HEK293T (cell line): ENCODE measurements around the gene FBXW8.

Source experiments
- CTCF ChIA-PET: fragments of 350-600 bp; formaldehyde crosslinking; extraction: SDS; loops from one replicate; lab custom pipeline; 2021; ENCODE audit warnings: antibody characterized with exemption, inconsistent platforms; lab: Yijun Ruan, JAX
- POLR2A ChIA-PET: fragments of 350-600 bp; formaldehyde crosslinking; extraction: SDS; loops from one replicate; lab custom pipeline; 2020; ENCODE audit warnings: antibody characterized with exemption, inconsistent platforms; lab: Yijun Ruan, JAX
- DNase-seq: peaks from one replicate; pipeline ENCODE4 v3.0.0; 2012; ENCODE audit warnings: mixed read lengths; ENCODE audit errors: extremely low spot score
- ARNT ChIP-seq: fragments of 450-650 bp; IDR thresholded peaks from 2 replicates; pipeline ENCODE4 v1.6.1; 2017; ENCODE audit warnings: mild to moderate bottlenecking
- BHLHE40 ChIP-seq: fragments of 450-650 bp; IDR thresholded peaks from 2 replicates; pipeline ENCODE4 v1.6.1; 2016; ENCODE audit warnings: mild to moderate bottlenecking, moderate library complexity, borderline replicate concordance
- CTBP1 ChIP-seq: fragments of 450-650 bp; IDR thresholded peaks from 2 replicates; pipeline ENCODE4 v1.6.1; 2016; ENCODE audit warnings: borderline replicate concordance
- ELF4 ChIP-seq: fragments of 450-650 bp; IDR thresholded peaks from 2 replicates; pipeline ENCODE4 v1.6.1; 2017; ENCODE audit warnings: antibody characterized with exemption
- FOXA1 ChIP-seq: fragments of 450-650 bp; IDR thresholded peaks from 2 replicates; pipeline ENCODE4 v1.6.1; 2016; ENCODE audit warnings: mild to moderate bottlenecking
- FOXK2 ChIP-seq: fragments of 450-650 bp; IDR thresholded peaks from 2 replicates; pipeline ENCODE4 v1.6.1; 2016; ENCODE audit warnings: mild to moderate bottlenecking
- FOXM1 ChIP-seq: fragments of 450-650 bp; IDR thresholded peaks from 2 replicates; pipeline ENCODE4 v1.6.1; 2017; ENCODE audit warnings: mild to moderate bottlenecking, borderline replicate concordance
- HDGF ChIP-seq: fragments of 450-650 bp; IDR thresholded peaks from 2 replicates; pipeline ENCODE4 v1.6.1; 2017; ENCODE audit warnings: antibody characterized with exemption, borderline replicate concordance
- L3MBTL2 ChIP-seq: fragments of 450-650 bp; conservative IDR thresholded peaks from 2 replicates; pipeline ENCODE4 v1.6.1; 2016; ENCODE audit warnings: mild to moderate bottlenecking
- LEF1 ChIP-seq: fragments of 450-650 bp; IDR thresholded peaks from 2 replicates; pipeline ENCODE4 v1.6.1; 2017; ENCODE audit warnings: mild to moderate bottlenecking, borderline replicate concordance
- NFRKB ChIP-seq: fragments of 450-650 bp; IDR thresholded peaks from 2 replicates; pipeline ENCODE4 v1.6.1; 2016; ENCODE audit warnings: mild to moderate bottlenecking, moderate library complexity
- SP1 ChIP-seq: fragments of 450-650 bp; IDR thresholded peaks from 2 replicates; pipeline ENCODE4 v1.6.1; 2017
- SUZ12 ChIP-seq: fragments of 450-650 bp; IDR thresholded peaks from 2 replicates; pipeline ENCODE4 v1.6.1; 2016; ENCODE audit warnings: mild to moderate bottlenecking
- TARDBP ChIP-seq: fragments of 450-650 bp; IDR thresholded peaks from 2 replicates; pipeline ENCODE4 v1.6.1; 2016
- ZNF384 ChIP-seq: fragments of 450-650 bp; IDR thresholded peaks from 2 replicates; pipeline ENCODE4 v1.6.1; 2016
- TF ChIP-seq, protein P1 (sequence below): fragments of 450-650 bp; IDR thresholded peaks from 2 replicates; pipeline ENCODE4 v1.6.1; 2016

The FBXW8 gene

DNA sequence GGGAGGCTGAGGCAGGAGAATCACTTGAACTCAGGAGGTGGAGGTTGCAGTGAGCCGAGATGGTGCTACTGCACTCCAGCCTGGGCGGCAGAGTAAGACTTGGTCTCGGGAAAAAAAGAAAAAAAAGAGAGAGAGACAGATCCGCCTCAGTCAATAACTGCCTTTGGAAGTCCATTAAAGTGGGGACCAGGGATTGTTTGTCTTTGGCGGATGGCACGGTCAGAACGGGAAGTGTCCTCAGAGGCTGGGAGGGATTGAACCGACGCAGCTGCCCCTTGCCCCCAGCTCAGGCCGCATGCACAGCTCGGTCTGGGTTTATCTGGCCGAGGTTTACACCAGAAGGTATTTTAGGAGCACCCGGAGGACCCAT lies 134.0 kb downstream of the FBXW8 start:
- no peak for DNase-seq
- POLR2A ChIA-PET = no interaction called here

DNA sequence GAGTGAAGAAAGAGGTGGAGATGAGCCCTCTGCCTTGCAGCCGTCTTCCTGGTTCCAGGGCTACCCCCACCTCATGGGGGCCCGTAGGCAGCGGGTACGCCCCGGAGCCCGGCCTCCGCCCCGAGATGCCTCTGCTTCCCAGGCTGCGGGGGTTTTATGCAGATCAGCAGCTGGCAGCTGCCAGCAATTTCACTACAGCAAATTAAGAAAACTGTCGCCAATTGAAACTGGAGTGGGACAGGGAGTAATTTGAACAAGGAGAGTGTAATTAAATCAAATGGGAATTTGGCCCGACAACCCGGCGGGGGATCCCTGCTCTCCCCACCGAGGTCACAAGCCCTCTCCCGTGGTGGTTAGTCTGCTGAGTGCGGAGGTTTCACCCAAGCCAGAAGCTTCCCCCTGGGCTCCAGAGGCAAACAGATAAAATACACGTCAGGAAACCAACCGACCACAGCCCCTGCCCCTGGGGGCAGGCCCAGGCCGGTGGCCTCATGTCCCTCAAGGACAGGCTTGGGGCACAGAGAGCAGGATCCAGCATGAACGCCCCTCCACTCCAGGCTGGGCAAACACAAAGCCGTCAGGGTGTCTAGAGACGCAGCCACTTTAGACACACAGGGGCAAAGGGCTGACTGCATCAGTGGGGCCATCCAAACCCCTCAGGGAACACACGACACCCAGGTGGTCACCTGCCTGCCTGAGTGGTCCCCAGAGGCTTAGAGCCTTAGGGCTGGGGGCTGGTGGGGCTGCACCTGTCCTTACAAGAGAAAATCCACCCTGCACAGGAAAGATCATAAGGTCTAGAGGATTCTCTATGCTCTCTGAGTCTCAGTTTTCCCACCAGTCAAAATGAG lies 134.6 kb downstream of the FBXW8 start:
- CTCF ChIA-PET = no interaction called here
- POLR2A ChIA-PET = no interaction called here
- no peak for DNase-seq
- TF ChIP-seq ARNT = no peak
- TF ChIP-seq CTBP1 = no peak
- TF ChIP-seq ZNF384 = no peak
- no peak for TF ChIP-seq TARDBP
- no peak for TF ChIP-seq FOXK2
- TF ChIP-seq SP1 = no peak
- no peak for TF ChIP-seq L3MBTL2
- no peak for TF ChIP-seq LEF1

More for the DNA sequence above, 134.0 kb downstream of the FBXW8 start:
- TF ChIP-seq BHLHE40 (no peak), SUZ12 (no peak), FOXM1 (no peak), CTBP1 (no peak), FOXK2 (no peak), LEF1 (no peak), ARNT (no peak), ZNF384 (no peak), L3MBTL2 (no peak), SP1 (no peak)
- TF ChIP-seq, protein P1, sequence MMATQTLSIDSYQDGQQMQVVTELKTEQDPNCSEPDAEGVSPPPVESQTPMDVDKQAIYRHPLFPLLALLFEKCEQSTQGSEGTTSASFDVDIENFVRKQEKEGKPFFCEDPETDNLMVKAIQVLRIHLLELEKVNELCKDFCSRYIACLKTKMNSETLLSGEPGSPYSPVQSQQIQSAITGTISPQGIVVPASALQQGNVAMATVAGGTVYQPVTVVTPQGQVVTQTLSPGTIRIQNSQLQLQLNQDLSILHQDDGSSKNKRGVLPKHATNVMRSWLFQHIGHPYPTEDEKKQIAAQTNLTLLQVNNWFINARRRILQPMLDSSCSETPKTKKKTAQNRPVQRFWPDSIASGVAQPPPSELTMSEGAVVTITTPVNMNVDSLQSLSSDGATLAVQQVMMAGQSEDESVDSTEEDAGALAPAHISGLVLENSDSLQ = no peak
- CTCF ChIA-PET = no interaction called here

DNA sequence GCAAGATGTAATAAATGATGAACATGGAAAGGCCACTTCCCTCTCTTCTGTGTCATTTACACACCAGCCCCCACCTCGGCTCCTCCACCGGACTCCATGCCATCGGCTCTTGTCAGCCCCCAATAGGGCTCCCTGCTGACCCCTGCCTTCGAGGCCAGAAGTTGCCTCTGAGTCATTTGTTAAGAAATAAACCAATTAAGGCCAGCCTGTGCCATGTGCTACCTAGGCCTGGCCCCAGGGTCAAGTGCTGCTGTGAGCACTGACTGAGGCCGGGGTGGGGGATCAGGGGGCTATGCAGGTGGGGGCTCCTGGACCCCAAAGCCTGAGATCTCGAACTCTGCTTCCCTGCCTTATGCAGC lies 135.2 kb downstream of the FBXW8 start:
- ChIA-PET POLR2A (no interaction called here), CTCF (no interaction called here)
- TF ChIP-seq ZNF384 (no peak), SUZ12 (no peak), FOXK2 (no peak), LEF1 (no peak), BHLHE40 (no peak), NFRKB (no peak), TARDBP (no peak), FOXM1 (no peak), HDGF (no peak), FOXA1 (no peak), CTBP1 (no peak), SP1 (no peak), ELF4 (no peak), ARNT (no peak), L3MBTL2 (no peak; the same call in 1 of the 2 replicates)
- TF ChIP-seq, protein P1 = no peak
- DNase-seq = no peak

DNA sequence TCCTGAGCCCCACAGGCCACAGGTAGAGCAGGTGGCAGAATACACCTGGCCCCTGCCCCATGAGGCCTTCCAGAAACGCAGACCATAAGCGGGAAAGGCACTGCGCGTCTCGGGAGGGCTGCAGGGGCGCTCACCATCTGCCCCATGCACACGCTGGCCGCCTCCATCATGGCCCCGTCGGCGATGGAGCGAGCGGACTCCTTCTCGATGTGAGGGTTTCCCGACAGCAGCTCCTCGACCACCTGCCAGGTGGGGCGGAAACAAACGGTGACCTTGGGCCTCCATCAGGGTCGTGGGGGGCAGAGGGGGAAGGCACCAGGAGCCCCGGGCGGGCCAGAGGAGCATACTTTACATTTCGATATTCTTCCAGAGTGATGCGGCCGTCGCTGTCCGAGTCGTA lies 135.7 kb downstream of the FBXW8 start:
- POLR2A ChIA-PET = no interaction called here
- CTCF ChIA-PET = no interaction called here
- DNase-seq = no peak
- TF ChIP-seq ELF4 (no peak), FOXA1 (no peak), NFRKB (no peak), L3MBTL2 (no peak), BHLHE40 (no peak), HDGF (no peak), LEF1 (no peak), ZNF384 (no peak), SP1 (no peak), SUZ12 (no peak), ARNT (no peak), FOXK2 (no peak), CTBP1 (no peak), TARDBP (no peak), FOXM1 (no peak)
- TF ChIP-seq, protein P1 = no peak

DNA sequence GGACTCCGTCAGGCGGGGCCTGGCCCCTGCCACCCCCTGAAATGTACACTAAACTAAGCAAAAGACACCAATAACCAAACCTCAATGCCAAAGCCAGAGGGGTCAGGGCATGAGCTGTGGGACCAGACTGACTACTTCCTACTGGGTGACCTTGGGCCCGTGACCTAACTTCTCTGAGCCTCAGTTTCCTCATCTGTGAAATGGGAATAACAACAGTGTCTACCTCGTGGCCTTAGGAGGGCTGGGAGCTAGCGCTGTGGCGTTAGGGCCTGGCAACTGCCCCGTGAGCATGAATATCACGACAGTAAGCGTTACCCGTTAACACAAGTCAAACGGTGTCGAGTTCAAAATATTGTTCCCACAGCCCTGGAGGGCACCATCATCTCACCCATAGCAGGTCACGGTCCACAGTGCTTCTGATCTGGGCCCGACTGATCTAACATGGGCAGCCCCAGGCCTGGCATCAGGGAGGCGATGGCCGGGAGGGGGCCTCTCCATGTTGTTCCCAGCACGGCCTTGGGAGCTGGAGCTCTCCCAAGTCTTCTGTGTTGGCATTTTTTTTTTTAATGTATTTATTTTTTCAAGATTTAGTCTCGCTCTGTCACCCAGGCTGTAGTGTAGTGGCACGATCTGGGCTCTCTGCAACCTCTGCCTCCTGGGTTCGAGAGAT lies 136.2 kb downstream of the FBXW8 start:
- ChIA-PET POLR2A (no interaction called here), CTCF (no interaction called here)
- no peak for DNase-seq
- no peak for TF ChIP-seq SP1
- TF ChIP-seq LEF1 = no peak
